SK-N-SH treated with all-trans-retinoic acid at 6 μM for 48 hours (cell line): ENCODE results near the gene ABCD1.

Source experiments
- RARB ChIP-seq: fragments of 250-450 bp; sonication (Bioruptor Pico); IDR thresholded peaks from 2 replicates; pipeline ENCODE4 v1.8.0; 2021; ENCODE audit warnings: mild to moderate bottlenecking, moderate library complexity
- SNAI2 ChIP-seq: fragments of 250-450 bp; sonication (Bioruptor Pico); IDR thresholded peaks from 2 replicates; pipeline ENCODE4 v1.5.0; 2020; ENCODE audit warnings: mild to moderate bottlenecking, moderate library complexity
- TCF4 ChIP-seq: fragments of 250-450 bp; sonication (Bioruptor Pico); IDR thresholded peaks from 2 replicates; pipeline ENCODE4 v1.8.0; 2021; ENCODE audit warnings: mild to moderate bottlenecking, moderate library complexity, borderline replicate concordance
- ZFP30 ChIP-seq: fragments of 450-650 bp; formaldehyde crosslinking; IDR thresholded peaks from 2 replicates; pipeline ENCODE4 v1.5.0; 2022; ENCODE audit warnings: mild to moderate bottlenecking, moderate library complexity
- TF ChIP-seq, protein P1 (sequence below): fragments of 250-450 bp; sonication (Bioruptor Pico); IDR thresholded peaks from 2 replicates; pipeline ENCODE4 v1.8.0; 2021; ENCODE audit warnings: low read depth, mild to moderate bottlenecking, moderate library complexity, borderline replicate concordance
- TF ChIP-seq, protein P2 (sequence below): fragments of 250-450 bp; sonication (Bioruptor Pico); IDR thresholded peaks from 2 replicates; pipeline ENCODE4 v1.5.1; 2021; ENCODE audit warnings: mild to moderate bottlenecking, moderate library complexity

DNA sequence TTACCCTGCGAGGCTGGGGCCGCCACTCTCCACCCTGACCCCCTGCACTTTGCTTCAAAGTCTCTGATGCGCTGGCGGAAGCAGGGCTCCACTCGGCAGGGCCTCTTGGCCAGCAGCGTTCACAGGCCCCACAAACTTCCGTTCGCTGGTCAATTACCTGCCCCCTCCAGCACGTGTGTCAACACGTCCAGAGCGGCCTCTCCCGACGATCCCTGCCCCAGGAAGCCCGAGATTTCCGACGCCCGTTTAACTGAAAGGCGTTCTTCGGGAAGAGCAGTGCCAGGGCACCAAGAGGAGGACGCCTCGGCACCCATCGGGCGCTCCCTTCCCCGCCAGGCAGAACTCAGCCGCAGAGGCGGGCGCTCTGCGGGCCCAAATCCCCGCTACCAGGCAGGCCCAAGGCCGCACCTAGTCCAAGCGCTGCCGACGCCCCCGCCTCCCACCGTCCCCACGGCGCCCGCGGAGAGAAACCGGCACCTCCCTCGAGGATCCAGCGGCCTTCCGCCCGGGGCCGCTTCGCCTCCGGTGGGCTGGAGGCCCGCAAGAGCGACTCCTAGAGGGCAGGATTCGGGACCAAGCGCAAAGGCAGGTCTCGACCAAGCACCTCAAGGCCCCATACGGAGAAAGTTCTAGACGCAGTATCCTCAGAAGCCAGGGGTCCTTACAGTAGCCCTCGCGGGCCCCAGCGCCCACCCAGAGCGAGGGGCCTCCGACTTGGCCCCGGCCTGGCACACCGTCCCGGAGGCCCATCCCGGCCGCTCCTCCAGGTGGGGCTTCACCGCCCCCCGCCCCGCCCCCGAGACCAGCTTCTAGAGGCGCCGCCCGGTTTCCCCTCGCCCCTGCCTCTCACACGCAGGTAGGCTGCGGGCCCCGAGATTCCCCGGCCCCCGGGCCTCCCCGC is 1.1 kb upstream of the ABCD1 start:
- TF ChIP-seq SNAI2 (no peak), RARB (CRISPR knock-in tag) (no peak), ZFP30 (CRISPR knock-in tag) (no peak), TCF4 (CRISPR knock-in tag) (no peak)
- TF ChIP-seq, protein P1, sequence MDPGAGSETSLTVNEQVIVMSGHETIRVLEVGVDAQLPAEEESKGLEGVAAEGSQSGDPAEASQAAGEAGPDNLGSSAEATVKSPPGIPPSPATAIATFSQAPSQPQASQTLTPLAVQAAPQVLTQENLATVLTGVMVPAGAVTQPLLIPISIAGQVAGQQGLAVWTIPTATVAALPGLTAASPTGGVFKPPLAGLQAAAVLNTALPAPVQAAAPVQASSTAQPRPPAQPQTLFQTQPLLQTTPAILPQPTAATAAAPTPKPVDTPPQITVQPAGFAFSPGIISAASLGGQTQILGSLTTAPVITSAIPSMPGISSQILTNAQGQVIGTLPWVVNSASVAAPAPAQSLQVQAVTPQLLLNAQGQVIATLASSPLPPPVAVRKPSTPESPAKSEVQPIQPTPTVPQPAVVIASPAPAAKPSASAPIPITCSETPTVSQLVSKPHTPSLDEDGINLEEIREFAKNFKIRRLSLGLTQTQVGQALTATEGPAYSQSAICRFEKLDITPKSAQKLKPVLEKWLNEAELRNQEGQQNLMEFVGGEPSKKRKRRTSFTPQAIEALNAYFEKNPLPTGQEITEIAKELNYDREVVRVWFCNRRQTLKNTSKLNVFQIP (CRISPR knock-in tag) = no peak
- TF ChIP-seq, protein P2, sequence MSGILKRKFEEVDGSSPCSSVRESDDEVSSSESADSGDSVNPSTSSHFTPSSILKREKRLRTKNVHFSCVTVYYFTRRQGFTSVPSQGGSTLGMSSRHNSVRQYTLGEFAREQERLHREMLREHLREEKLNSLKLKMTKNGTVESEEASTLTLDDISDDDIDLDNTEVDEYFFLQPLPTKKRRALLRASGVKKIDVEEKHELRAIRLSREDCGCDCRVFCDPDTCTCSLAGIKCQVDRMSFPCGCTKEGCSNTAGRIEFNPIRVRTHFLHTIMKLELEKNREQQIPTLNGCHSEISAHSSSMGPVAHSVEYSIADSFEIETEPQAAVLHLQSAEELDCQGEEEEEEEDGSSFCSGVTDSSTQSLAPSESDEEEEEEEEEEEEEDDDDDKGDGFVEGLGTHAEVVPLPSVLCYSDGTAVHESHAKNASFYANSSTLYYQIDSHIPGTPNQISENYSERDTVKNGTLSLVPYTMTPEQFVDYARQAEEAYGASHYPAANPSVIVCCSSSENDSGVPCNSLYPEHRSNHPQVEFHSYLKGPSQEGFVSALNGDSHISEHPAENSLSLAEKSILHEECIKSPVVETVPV = no peak
